ENCODE results near the gene SPECC1L. TPM values are rescaled to one million over a fixed set of nuclear protein-coding genes. Genes with fewer than 3 reads are reported as not detected.

SPECC1L gene
- total RNA-seq, 1 experiment from 2014 or later, result 14.1 TPM

- CTCF ChIA-PET, result no interaction called here
- H3K9ac ChIP-seq (ENCODE audit: low read length), result no peak overlapping the region
These were observed 109.7 kb downstream of the SPECC1L start for GRCh38 chr22:24380220-24380904.

DNA sequence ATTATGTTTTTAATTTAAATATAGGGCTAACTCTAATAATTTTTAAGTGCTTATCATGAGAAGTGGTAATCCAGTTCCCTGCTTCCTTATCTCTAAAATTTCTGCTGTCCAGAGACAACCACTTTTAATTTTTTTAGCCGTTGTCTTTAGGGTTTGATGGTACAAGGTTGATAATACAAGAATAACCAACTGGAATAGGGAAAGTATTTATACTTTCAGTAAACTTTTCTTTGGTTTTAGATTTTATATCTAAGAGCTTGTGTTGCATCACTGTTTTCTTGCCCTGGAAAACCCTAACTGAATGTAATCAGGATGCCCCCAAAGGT lies 110.2 kb downstream of the SPECC1L start:
- intact Hi-C loops (cut with micrococcal nuclease), result no loop called here
- H3K27ac ChIP-seq (ENCODE audit: low read length), result no peak overlapping the region
- H3K79me2 ChIP-seq (ENCODE audit: low read length), result no peaks in the 10 kb centered on the region
- H3K4me3 ChIP-seq (ENCODE audit: low read length), result no peak overlapping the region
- H3K4me2 ChIP-seq (ENCODE audit: low read length), result no peak overlapping the region
- no peak for DNase-seq
- H3K27me3 ChIP-seq (ENCODE audit: low read length), result no peaks in the 10 kb centered on the region
- H4K20me1 ChIP-seq (ENCODE audit: low read length), result no peaks in the 10 kb centered on the region
- ChIA-PET POLR2A (ENCODE audit: unreplicated experiment) (no interaction called here), CTCF (no interaction called here)
- ATAC-seq, result no peak
- no peaks in the 10 kb centered on the region for H3K9me3 ChIP-seq (ENCODE audit: low read length)
- no peaks in the 10 kb centered on the region for H3F3A ChIP-seq (ENCODE audit: low read length, unreplicated experiment)
- no peaks in the 10 kb centered on the region for H3K4me1 ChIP-seq (ENCODE audit: insufficient read depth, low read length)
- no peaks in the 10 kb centered on the region for H3K36me3 ChIP-seq (ENCODE audit: low read depth, low read length)
- no peak overlapping the region for H2AFZ ChIP-seq (ENCODE audit: low read length)
- H3K9ac ChIP-seq (ENCODE audit: low read length), result no peak overlapping the region
- H3K9me2 ChIP-seq (replicated peaks; ENCODE audit: low read length), result no peaks in the 10 kb centered on the region
- TF ChIP-seq CTCF (conservative IDR thresholded peaks at IDR 0.05; ENCODE audit: low read depth, low read length), result no peak
- TF ChIP-seq EZH2 (IDR thresholded peaks at IDR 0.05; ENCODE audit: low read length, unreplicated experiment), result no peak
- no peak for TF ChIP-seq EZH2phosphoT487 (IDR thresholded peaks at IDR 0.05; ENCODE audit: borderline replicate concordance, low read length)
- no TSS peak for BruUV-seq (replicated peaks)

More at GRCh38 chr22:24380220-24380904, 109.7 kb downstream of the SPECC1L start:
- H3K36me3 ChIP-seq (ENCODE audit: low read depth, low read length), result no peaks in the 10 kb centered on the region
- TF ChIP-seq CTCF (conservative IDR thresholded peaks at IDR 0.05; ENCODE audit: low read depth, low read length), result no peak
- no peak for TF ChIP-seq EZH2 (IDR thresholded peaks at IDR 0.05; ENCODE audit: low read length, unreplicated experiment)
- no peak for TF ChIP-seq EZH2phosphoT487 (IDR thresholded peaks at IDR 0.05; ENCODE audit: borderline replicate concordance, low read length)
- H3K4me2 ChIP-seq (ENCODE audit: low read length), result no peak overlapping the region
- H3K9me3 ChIP-seq (ENCODE audit: low read length), result no peaks in the 10 kb centered on the region
- no peak overlapping the region for H3K27ac ChIP-seq (ENCODE audit: low read length)
- POLR2A ChIA-PET (ENCODE audit: unreplicated experiment), result no interaction called here
- no peak for DNase-seq
- no TSS peak for BruUV-seq (replicated peaks)
- H3K79me2 ChIP-seq (ENCODE audit: low read length), result no peaks in the 10 kb centered on the region
- intact Hi-C loops (cut with micrococcal nuclease), result no loop called here
- no peaks in the 10 kb centered on the region for H4K20me1 ChIP-seq (ENCODE audit: low read length)
- H3K9me2 ChIP-seq (replicated peaks; ENCODE audit: low read length), result no peaks in the 10 kb centered on the region
- no peak overlapping the region for H3K4me3 ChIP-seq (ENCODE audit: low read length)
- ATAC-seq, result no peak
- no peaks in the 10 kb centered on the region for H3F3A ChIP-seq (ENCODE audit: low read length, unreplicated experiment)
- no peak overlapping the region for H2AFZ ChIP-seq (ENCODE audit: low read length)
- H3K4me1 ChIP-seq (ENCODE audit: insufficient read depth, low read length), result no peaks in the 10 kb centered on the region
- no peaks in the 10 kb centered on the region for H3K27me3 ChIP-seq (ENCODE audit: low read length)

GRCh38 chr22:24383061-24383460 lies 112.4 kb downstream of the SPECC1L start:
- no peaks in the 10 kb centered on the region for H3K4me1 ChIP-seq (ENCODE audit: insufficient read depth, low read length)
- H3K36me3 ChIP-seq (ENCODE audit: low read depth, low read length), result no peaks in the 10 kb centered on the region
- H3K4me3 ChIP-seq (ENCODE audit: low read length), result no peak overlapping the region
- H3K4me2 ChIP-seq (ENCODE audit: low read length), result no peak overlapping the region
- no peaks in the 10 kb centered on the region for H3F3A ChIP-seq (ENCODE audit: low read length, unreplicated experiment)
- no peak for TF ChIP-seq EZH2 (IDR thresholded peaks at IDR 0.05; ENCODE audit: low read length, unreplicated experiment)
- ChIA-PET POLR2A (ENCODE audit: unreplicated experiment) (no interaction called here), CTCF (no interaction called here)
- ATAC-seq (no peak), DNase-seq (no peak)
- H3K9me2 ChIP-seq (replicated peaks; ENCODE audit: low read length), result no peaks in the 10 kb centered on the region
- no peak overlapping the region for H2AFZ ChIP-seq (ENCODE audit: low read length)
- no TSS peak for BruUV-seq (replicated peaks)
- H4K20me1 ChIP-seq (ENCODE audit: low read length), result no peaks in the 10 kb centered on the region
- intact Hi-C loops (cut with micrococcal nuclease), result no loop called here
- H3K9ac ChIP-seq (ENCODE audit: low read length), result no peak overlapping the region
- H3K79me2 ChIP-seq (ENCODE audit: low read length), result no peaks in the 10 kb centered on the region
- no peaks in the 10 kb centered on the region for H3K27me3 ChIP-seq (ENCODE audit: low read length)
- H3K27ac ChIP-seq (ENCODE audit: low read length), result no peak overlapping the region
- H3K9me3 ChIP-seq (ENCODE audit: low read length), result no peaks in the 10 kb centered on the region

All from PC-3 (cell line).